ENCODE results near the gene ANXA8. TPM values are rescaled to one million over a fixed set of nuclear protein-coding genes. Genes with fewer than 3 reads are reported as not detected.

Gene ANXA8
- total and polyA plus RNA-seq, 2 donors (not counting 3 experiments of a cell fraction or from before 2014, with no cell fraction given): not detected

DNA sequence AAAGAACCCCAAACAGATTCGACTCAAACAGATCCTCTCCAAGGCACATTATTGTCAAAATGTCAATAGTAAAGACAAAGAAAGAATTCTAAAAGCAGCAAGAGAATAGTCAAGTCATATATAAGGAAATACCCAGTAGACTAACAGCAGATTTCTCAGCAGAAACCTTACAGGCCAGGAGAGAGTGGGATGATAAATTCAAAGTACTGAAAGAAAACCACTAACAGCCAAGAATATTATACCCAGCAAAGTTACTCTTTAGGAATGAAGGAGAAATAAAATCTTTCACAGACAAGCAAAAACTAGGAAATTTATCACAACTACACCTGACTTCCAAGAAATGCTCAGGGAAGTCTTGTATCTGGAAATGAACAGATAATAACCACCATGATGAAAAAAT lies 38.2 kb downstream of the ANXA8 start:
- TF ChIP-seq POLR2AphosphoS5 (IDR thresholded peaks at IDR 0.05; ENCODE audit: insufficient read depth, low read depth, low read length): no peak
- no peak for TF ChIP-seq EZH2 (IDR thresholded peaks at IDR 0.05; ENCODE audit: borderline replicate concordance, low read depth, low read length, severe bottlenecking)
- TF ChIP-seq GATA2 (IDR thresholded peaks at IDR 0.05; ENCODE audit: insufficient read depth, insufficient read length, low read depth, low read length): no peak
- TF ChIP-seq, protein P1, sequence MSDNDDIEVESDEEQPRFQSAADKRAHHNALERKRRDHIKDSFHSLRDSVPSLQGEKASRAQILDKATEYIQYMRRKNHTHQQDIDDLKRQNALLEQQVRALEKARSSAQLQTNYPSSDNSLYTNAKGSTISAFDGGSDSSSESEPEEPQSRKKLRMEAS (IDR thresholded peaks at IDR 0.05; ENCODE audit: insufficient read depth, insufficient read length): no peak
- TF ChIP-seq POLR2A (IDR thresholded peaks at IDR 0.05; ENCODE audit: low read depth, low read length): no peak
- TF ChIP-seq MYC (IDR thresholded peaks at IDR 0.05; ENCODE audit: low read depth, low read length): no peak
- TF ChIP-seq FOS (IDR thresholded peaks at IDR 0.05; ENCODE audit: borderline replicate concordance, insufficient read depth, low read length): no peak
- no peak for DNase-seq (ENCODE audit: low read depth, low spot score)
- no peak for FAIRE-seq

DNA sequence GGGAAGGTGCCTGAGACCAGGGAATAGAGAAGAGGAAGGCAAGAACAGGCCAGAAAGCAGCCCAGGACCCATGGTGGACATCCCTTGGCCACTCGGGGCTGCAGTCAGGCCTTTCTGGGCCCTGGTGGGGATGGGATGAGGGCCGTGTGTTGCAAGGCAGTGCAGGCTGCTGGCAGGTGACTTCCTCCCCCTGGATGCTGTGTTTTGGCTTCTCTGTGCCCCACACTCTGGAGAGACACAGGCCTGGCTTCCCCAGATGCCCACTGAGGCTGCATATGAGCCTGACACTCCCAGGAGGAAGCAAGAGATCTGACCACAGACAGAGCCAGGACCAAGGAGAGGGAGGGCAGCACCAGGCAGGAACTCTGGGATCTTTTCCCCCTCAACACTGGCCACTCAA lies 39.9 kb downstream of the ANXA8 start:
- TF ChIP-seq POLR2A (IDR thresholded peaks at IDR 0.05; ENCODE audit: low read depth, low read length): no peak
- Histone ChIP-seq H3K4me2 (ENCODE audit: insufficient read depth, low read length) (no peak overlapping the region), H3K9me1 (replicated peaks; ENCODE audit: control insufficient read depth, extremely low read depth, insufficient read depth, low read length) (no peaks in the 10 kb centered on the region), H3K9ac (replicated peaks; ENCODE audit: extremely low read depth, insufficient read depth, low read length) (no peak overlapping the region), H3K27me3 (ENCODE audit: control insufficient read depth in 2 of 2, insufficient read depth in 2 of 2, low read length in 2 of 2) (peaks cover 0 to 5% of the 10 kb centered on the region in 2 experiments), H4K20me1 (replicated peaks; ENCODE audit: control insufficient read depth, extremely low read depth, insufficient read depth, low read length) (no peaks in the 10 kb centered on the region), H3K9me3 (replicated peaks; ENCODE audit: control insufficient read depth, insufficient read depth, low read length) (no peaks in the 10 kb centered on the region), H3K4me1 (ENCODE audit: control insufficient read depth, extremely low read depth, insufficient read depth, low read length) (no peaks in the 10 kb centered on the region), H2AFZ (ENCODE audit: low read depth, low read length) (no peak overlapping the region), H3K79me2 (ENCODE audit: control insufficient read depth, insufficient read depth, low read length) (no peaks in the 10 kb centered on the region), H3K36me3 (ENCODE audit: control insufficient read depth in 2 of 2, extremely low read depth in 1 of 2, insufficient read depth in 2 of 2, low read length in 2 of 2) (no peaks in the 10 kb centered on the region), H3K27ac (ENCODE audit: insufficient read depth, low read depth, low read length) (no peak overlapping the region), H3K4me3 (replicated peaks in 1 of 3; ENCODE audit: insufficient read depth in 1 of 3, low read depth in 1 of 3, low read length in 3 of 3) (no peak overlapping the region)
- dilution Hi-C loops (cut with MboI; ENCODE audit: extremely low pct_ligation_motif_present, low sequenced_read_pairs) (no loop called here), intact Hi-C loops (cut with micrococcal nuclease) (no loop called here)
- POLR2A ChIA-PET: no interaction called here
- CTCF ChIA-PET: no interaction called here
- FAIRE-seq (no peak), DNase-seq (ENCODE audit: low read depth, low spot score) (no peak)
- BruUV-seq (replicated peaks): no TSS peak

More for the DNA sequence above, 38.2 kb downstream of the ANXA8 start:
- dilution Hi-C loops (cut with MboI; ENCODE audit: extremely low pct_ligation_motif_present, low sequenced_read_pairs): no loop called here
- ChIA-PET CTCF (no interaction called here), POLR2A (no interaction called here)
- Histone ChIP-seq H4K20me1 (replicated peaks; ENCODE audit: control insufficient read depth, extremely low read depth, insufficient read depth, low read length) (no peaks in the 10 kb centered on the region), H3K4me3 (replicated peaks in 1 of 3; ENCODE audit: insufficient read depth in 1 of 3, low read depth in 1 of 3, low read length in 3 of 3) (no peak overlapping the region), H2AFZ (ENCODE audit: low read depth, low read length) (no peak overlapping the region), H3K36me3 (ENCODE audit: control insufficient read depth in 2 of 2, extremely low read depth in 1 of 2, insufficient read depth in 2 of 2, low read length in 2 of 2) (no peaks in the 10 kb centered on the region), H3K27ac (ENCODE audit: insufficient read depth, low read depth, low read length) (no peak overlapping the region), H3K27me3 (ENCODE audit: control insufficient read depth in 2 of 2, insufficient read depth in 2 of 2, low read length in 2 of 2) (peaks cover 0 to 2% of the 10 kb centered on the region in 2 experiments), H3K9me1 (replicated peaks; ENCODE audit: control insufficient read depth, extremely low read depth, insufficient read depth, low read length) (no peaks in the 10 kb centered on the region), H3K79me2 (ENCODE audit: control insufficient read depth, insufficient read depth, low read length) (no peaks in the 10 kb centered on the region), H3K9ac (replicated peaks; ENCODE audit: extremely low read depth, insufficient read depth, low read length) (no peak overlapping the region), H3K4me1 (ENCODE audit: control insufficient read depth, extremely low read depth, insufficient read depth, low read length) (no peaks in the 10 kb centered on the region), H3K4me2 (ENCODE audit: insufficient read depth, low read length) (no peak overlapping the region), H3K9me3 (replicated peaks; ENCODE audit: control insufficient read depth, insufficient read depth, low read length) (no peaks in the 10 kb centered on the region)
- intact Hi-C loops (cut with micrococcal nuclease): no loop called here
- no TSS peak for BruUV-seq (replicated peaks)

Measured in endothelial cell of umbilical vein (primary cell).